Fibroblast of mammary gland (primary cell): ENCODE data around the gene ERMARD.

Experiments
- DNase-seq: peaks from one replicate; pipeline ENCODE4 v3.0.0-alpha.2; 2010; ENCODE audit warnings: low read depth
- H3K4me3 ChIP-seq: 2 replicates; pipeline ENCODE4 v1.5.1; 2011; ENCODE audit warnings: low read depth, mild to moderate bottlenecking, low read length, moderate library complexity; ENCODE audit not compliant: control insufficient read depth
- TF ChIP-seq, protein P1 (sequence below): conservative IDR thresholded peaks from 2 replicates; pipeline ENCODE4 v1.5.1; 2011; ENCODE audit warnings: low read depth, low read length, inconsistent platforms; ENCODE audit not compliant: control insufficient read depth, insufficient read depth

ERMARD gene

DNA sequence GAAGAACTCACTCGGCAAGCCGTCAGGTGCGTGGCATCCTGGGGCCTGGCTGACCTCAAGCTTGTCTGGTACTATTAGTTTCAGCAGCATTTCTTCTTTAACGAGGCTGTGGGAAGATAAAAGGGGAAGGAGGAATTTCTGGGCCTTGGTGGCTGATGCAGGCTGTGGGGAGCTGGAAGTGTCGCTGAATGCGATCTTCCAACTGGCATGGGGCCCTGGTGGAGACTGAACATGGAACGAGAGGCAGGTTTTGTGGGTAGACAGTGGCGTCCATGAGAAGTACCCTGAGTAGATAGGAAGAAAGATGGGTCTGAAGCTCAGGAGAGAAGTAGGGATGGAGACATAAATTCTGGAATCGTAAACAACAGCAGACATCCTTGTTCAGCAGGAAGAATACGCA lies 23.9 kb downstream of the ERMARD start:
- no peak overlapping the region for H3K4me3 ChIP-seq
- no peak for DNase-seq
- TF ChIP-seq, protein P1, sequence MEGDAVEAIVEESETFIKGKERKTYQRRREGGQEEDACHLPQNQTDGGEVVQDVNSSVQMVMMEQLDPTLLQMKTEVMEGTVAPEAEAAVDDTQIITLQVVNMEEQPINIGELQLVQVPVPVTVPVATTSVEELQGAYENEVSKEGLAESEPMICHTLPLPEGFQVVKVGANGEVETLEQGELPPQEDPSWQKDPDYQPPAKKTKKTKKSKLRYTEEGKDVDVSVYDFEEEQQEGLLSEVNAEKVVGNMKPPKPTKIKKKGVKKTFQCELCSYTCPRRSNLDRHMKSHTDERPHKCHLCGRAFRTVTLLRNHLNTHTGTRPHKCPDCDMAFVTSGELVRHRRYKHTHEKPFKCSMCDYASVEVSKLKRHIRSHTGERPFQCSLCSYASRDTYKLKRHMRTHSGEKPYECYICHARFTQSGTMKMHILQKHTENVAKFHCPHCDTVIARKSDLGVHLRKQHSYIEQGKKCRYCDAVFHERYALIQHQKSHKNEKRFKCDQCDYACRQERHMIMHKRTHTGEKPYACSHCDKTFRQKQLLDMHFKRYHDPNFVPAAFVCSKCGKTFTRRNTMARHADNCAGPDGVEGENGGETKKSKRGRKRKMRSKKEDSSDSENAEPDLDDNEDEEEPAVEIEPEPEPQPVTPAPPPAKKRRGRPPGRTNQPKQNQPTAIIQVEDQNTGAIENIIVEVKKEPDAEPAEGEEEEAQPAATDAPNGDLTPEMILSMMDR = no peak

DNA sequence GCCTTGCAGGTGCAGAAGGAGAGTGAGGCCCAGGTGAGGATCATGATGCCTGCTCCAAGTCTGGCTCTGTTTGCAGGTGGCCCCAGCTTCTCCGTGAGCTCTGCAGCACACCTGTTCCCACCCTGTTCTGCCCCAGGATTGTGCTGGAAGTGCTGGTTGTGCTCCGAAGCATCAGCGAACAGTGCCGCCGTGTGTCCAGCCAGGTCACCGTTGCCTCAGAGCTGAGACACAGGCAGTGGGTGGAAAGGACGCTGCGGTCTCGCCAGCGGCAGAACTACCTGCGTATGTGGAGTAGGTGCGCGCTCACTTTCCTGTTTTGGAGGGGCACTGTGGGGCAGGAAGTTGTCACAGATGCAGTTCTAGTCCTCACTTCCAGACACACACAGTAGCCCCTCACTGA lies 25.0 kb downstream of the ERMARD start:
- TF ChIP-seq, protein P1 = no peak
- DNase-seq = no peak
- no peak overlapping the region for H3K4me3 ChIP-seq

DNA sequence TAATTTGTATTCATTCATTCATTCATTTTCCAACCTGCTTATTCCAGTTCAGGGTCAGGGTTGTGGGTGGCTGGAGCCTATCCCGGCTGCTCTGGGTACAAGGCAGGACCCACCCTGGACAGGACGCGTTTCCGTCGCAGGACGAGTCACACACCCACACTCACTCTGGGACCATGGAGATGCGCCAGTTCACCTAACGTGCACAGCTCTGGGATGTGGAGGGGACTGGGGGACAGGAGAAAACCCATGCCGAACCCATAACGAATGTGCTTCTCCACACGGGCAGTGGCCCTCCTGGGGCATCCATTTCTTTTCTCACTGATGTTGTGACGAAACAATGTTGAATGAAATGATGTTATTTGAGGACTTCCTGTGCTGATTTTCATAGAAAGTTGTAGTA lies 26.5 kb downstream of the ERMARD start:
- no peak for DNase-seq
- TF ChIP-seq, protein P1 = no peak
- no peak overlapping the region for H3K4me3 ChIP-seq

DNA sequence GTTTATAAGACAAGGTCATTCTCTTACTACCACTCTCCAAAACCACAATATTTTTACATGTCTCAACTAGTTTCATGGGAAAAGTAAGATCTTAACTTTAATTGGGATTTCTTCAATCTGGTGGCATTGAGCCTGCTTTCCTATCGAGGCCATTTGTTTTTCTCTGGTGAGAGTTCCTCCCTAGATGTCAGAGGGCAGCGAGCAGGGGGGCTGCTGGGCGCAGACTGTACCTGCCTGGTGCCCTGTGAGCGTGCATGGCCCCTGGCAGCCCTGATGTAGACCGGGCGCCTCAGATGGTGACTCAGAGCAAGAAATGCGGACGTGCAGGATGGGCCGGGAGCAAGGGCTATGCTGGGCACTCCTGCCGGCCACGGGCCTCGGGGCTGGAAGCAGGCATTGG lies 27.2 kb downstream of the ERMARD start:
- DNase-seq = no peak
- TF ChIP-seq, protein P1 = no peak
- no peak overlapping the region for H3K4me3 ChIP-seq

DNA sequence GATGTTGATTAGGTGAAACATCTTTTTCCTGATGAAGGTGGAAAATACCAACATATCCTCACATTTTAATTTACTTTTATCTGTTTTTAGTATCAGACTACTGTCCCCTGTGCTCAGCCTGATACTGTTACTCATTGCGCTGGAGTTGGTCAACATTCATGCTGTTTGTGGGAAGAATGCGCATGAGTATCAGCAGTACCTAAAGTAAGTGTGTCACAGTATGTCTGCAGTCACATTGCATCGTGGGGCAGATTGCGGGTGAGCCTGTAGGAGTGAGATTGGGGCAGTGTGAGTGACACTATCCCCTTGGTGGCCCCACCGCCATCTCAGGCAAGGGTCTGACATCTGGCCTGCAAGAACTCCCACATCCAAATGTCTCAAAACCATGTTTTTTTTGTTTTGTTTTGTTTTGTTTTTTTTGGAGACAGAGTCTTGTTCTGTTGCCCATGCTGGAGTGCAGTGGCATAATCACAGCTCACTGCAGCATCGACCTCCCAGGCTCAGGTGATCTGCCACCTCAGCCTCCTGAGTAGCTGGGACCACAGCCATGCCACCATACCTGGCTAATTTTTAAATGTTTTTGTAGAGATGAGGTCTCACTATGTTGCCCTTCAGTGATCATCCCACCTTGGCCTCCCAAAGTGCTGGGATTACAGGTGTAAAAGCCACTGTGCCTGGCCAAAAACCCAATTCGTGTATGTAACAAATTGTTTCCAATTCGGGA lies 27.8 kb downstream of the ERMARD start:
- TF ChIP-seq, protein P1 = no peak
- DNase-seq = no peak
- H3K4me3 ChIP-seq = no peak overlapping the region

DNA sequence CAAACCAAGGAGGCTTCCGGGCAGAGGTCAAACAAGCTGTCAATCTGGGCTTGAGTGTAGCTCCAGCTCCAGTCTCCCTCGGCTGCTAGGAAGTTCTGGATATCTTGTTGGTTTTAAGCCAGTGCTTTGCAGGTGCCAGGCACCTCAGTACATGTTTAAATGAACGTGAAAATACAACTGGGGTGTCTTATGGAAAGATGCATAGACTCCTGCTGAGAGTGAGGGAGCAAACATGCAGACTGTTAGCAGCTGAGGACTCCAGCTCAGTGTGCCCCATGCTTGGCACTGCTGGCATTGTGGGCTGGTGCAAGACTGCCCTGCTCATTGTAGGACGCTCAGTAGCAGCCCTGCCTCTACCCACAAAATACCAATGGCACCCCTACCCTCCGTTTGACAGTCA lies 28.5 kb downstream of the ERMARD start:
- TF ChIP-seq, protein P1 = no peak
- no peak for DNase-seq
- H3K4me3 ChIP-seq = no peak overlapping the region
